PFSK-1 (cell line): ENCODE measurements around the gene MVP.

Source experiments
- POLR2AphosphoS5 ChIP-seq: IDR thresholded peaks from 2 replicates; pipeline ENCODE4 v1.6.1; 2012; ENCODE audit warnings: low read depth, mild to moderate bottlenecking, control low read depth, low read length, moderate library complexity
- REST ChIP-seq, 2 experiments: IDR thresholded peaks; 2 replicates each; pipeline versions ENCODE4 v1.6.1 to v1.8.0; 2011 to 2012; ENCODE audit warnings: low read depth in 2 of 2, low read length in 2 of 2, control low read depth in 1 of 2, inconsistent platforms in 1 of 2, mild to moderate bottlenecking in 1 of 2, moderate library complexity in 1 of 2; ENCODE audit not compliant: insufficient read depth in 1 of 2
- SIN3A ChIP-seq: IDR thresholded peaks from 2 replicates; pipeline ENCODE4 v1.6.1; 2012; ENCODE audit warnings: mild to moderate bottlenecking, low read length, moderate library complexity, borderline replicate concordance; ENCODE audit not compliant: insufficient read depth

GRCh38 chr16:29896841-29897240 lies 76.6 kb downstream of the MVP start:
- TF ChIP-seq REST (IDR thresholded peaks at IDR 0.05; ENCODE audit: insufficient read depth in 1 of 2, low read depth in 2 of 2, low read length in 2 of 2): no peak
- no peak for TF ChIP-seq POLR2AphosphoS5
- TF ChIP-seq SIN3A: no peak
